PC-3 (cell line): ENCODE results near the gene TPM1.

Experiments
- EZH2phosphoT487 ChIP-seq: fragments of 300-600 bp; sonication (generic); IDR thresholded peaks from 2 replicates; pipeline ENCODE4 v1.6.1; 2018; ENCODE audit warnings: mild to moderate bottlenecking, antibody characterized with exemption, low read length, borderline replicate concordance
- TF ChIP-seq, protein P1 (sequence below): fragments of 300-600 bp; sonication (generic); conservative IDR thresholded peaks from 2 replicates; pipeline ENCODE4 v1.5.1; 2017; ENCODE audit warnings: antibody characterized with exemption, low read depth, mild to moderate bottlenecking, low read length

- TF ChIP-seq, protein P1, sequence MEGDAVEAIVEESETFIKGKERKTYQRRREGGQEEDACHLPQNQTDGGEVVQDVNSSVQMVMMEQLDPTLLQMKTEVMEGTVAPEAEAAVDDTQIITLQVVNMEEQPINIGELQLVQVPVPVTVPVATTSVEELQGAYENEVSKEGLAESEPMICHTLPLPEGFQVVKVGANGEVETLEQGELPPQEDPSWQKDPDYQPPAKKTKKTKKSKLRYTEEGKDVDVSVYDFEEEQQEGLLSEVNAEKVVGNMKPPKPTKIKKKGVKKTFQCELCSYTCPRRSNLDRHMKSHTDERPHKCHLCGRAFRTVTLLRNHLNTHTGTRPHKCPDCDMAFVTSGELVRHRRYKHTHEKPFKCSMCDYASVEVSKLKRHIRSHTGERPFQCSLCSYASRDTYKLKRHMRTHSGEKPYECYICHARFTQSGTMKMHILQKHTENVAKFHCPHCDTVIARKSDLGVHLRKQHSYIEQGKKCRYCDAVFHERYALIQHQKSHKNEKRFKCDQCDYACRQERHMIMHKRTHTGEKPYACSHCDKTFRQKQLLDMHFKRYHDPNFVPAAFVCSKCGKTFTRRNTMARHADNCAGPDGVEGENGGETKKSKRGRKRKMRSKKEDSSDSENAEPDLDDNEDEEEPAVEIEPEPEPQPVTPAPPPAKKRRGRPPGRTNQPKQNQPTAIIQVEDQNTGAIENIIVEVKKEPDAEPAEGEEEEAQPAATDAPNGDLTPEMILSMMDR, result no peak
- no peak for TF ChIP-seq EZH2phosphoT487
Observed at GRCh38 chr15:63109920-63110319, 67.4 kb downstream of the TPM1 start.
